ENCODE data around the gene SEMA3C.

Gene SEMA3C

GRCh38 chr7:80818181-80818580, 100.7 kb downstream of the SEMA3C start:
- no peak for DNase-seq

GRCh38 chr7:80816806-80817205, 102.0 kb downstream of the SEMA3C start:
- no peak for DNase-seq

- DNase-seq = no peak
These were observed 103.1 kb downstream of the SEMA3C start for GRCh38 chr7:80815733-80816132.

- no peak for DNase-seq
These were observed 109.3 kb downstream of the SEMA3C start for GRCh38 chr7:80809545-80809944.

- no peak for DNase-seq
These were observed 111.5 kb downstream of the SEMA3C start for GRCh38 chr7:80807166-80807900.

- no peak for DNase-seq
These were observed 112.2 kb downstream of the SEMA3C start for GRCh38 chr7:80806663-80807062.

- DNase-seq = no peak
These were observed 114.3 kb downstream of the SEMA3C start for GRCh38 chr7:80804589-80804988.

- no peak for DNase-seq
These were observed 116.3 kb downstream of the SEMA3C start for GRCh38 chr7:80802527-80802926.

GRCh38 chr7:80794631-80795573, 123.9 kb downstream of the SEMA3C start:
- no peak for DNase-seq

- DNase-seq = no peak
These were observed 127.3 kb downstream of the SEMA3C start for GRCh38 chr7:80791509-80791929.

GRCh38 chr7:80790877-80791276, 128.0 kb downstream of the SEMA3C start:
- DNase-seq = no peak

GRCh38 chr7:80787721-80788120, 131.1 kb downstream of the SEMA3C start:
- no peak for DNase-seq

GRCh38 chr7:80785961-80786536, 132.8 kb downstream of the SEMA3C start:
- no peak for DNase-seq

GRCh38 chr7:80785276-80785675, 133.6 kb downstream of the SEMA3C start:
- no peak for DNase-seq

- no peak for DNase-seq
These were observed 135.0 kb downstream of the SEMA3C start for GRCh38 chr7:80783678-80784327.

- no peak for DNase-seq
These were observed 135.6 kb downstream of the SEMA3C start for GRCh38 chr7:80783186-80783677.

GRCh38 chr7:80781561-80781979, 137.3 kb downstream of the SEMA3C start:
- no peak for DNase-seq

GRCh38 chr7:80781146-80781545, 137.7 kb downstream of the SEMA3C start:
- no peak for DNase-seq

GRCh38 chr7:80779456-80779855, 139.4 kb downstream of the SEMA3C start:
- DNase-seq = no peak

- DNase-seq = no peak
These were observed 143.0 kb downstream of the SEMA3C start for GRCh38 chr7:80775897-80776296.

GRCh38 chr7:80775482-80775881, 143.4 kb downstream of the SEMA3C start:
- no peak for DNase-seq

- no peak for DNase-seq
These were observed 144.0 kb downstream of the SEMA3C start for GRCh38 chr7:80774843-80775242.

All from stimulated activated CD8-positive, alpha-beta memory T cell treated with anti-CD3 and anti-CD28 coated beads, Interleukin-4, amount 100 ng/mL, for 48 hours (primary cell).